HepG2 (cell line): ENCODE data around the gene PHF2. TPM values are rescaled to one million over a fixed set of nuclear protein-coding genes. Genes with fewer than 3 reads are reported as not detected.

Experiments
- AHR ChIP-seq: IDR thresholded peaks from 2 replicates; pipeline ENCODE4 v1.6.1; 2018; ENCODE audit warnings: missing genetic modification reagents, missing compliant biosample characterization
- GLMP ChIP-seq: sonication (generic); formaldehyde crosslinking; IDR thresholded peaks from 2 replicates; pipeline ENCODE4 v1.9.0; 2021; ENCODE audit warnings: missing genetic modification reagents, mild to moderate bottlenecking, borderline replicate concordance
- KIAA2018 ChIP-seq: sonication (generic); formaldehyde crosslinking; IDR thresholded peaks from 2 replicates; pipeline ENCODE4 v1.5.0; 2020; ENCODE audit warnings: mild to moderate bottlenecking, missing genetic modification reagents, borderline replicate concordance
- MIER2 ChIP-seq: IDR thresholded peaks from 2 replicates; pipeline ENCODE4 v1.6.1; 2016; ENCODE audit warnings: missing biosample characterization, missing genetic modification reagents
- MTF2 ChIP-seq: sonication (generic); formaldehyde crosslinking; IDR thresholded peaks from 2 replicates; pipeline ENCODE4 v1.5.0; 2020; ENCODE audit warnings: missing genetic modification reagents, borderline replicate concordance
- NFE2L1 ChIP-seq: sonication (generic); formaldehyde crosslinking; IDR thresholded peaks from 2 replicates; pipeline ENCODE4 v1.4.0; 2020; ENCODE audit warnings: missing genetic modification reagents, mild to moderate bottlenecking, borderline replicate concordance
- NFIC ChIP-seq: IDR thresholded peaks from 2 replicates; pipeline ENCODE4 v1.6.1; 2012; ENCODE audit warnings: mild to moderate bottlenecking, low read length, inconsistent platforms
- ZFP36 ChIP-seq: fragments of 150-350 bp; IDR thresholded peaks from 2 replicates; pipeline ENCODE4 v1.6.1; 2018; ENCODE audit warnings: borderline replicate concordance, low read length, low read depth; ENCODE audit not compliant: partially characterized antibody
- ZNF333 ChIP-seq: sonication (generic); formaldehyde crosslinking; IDR thresholded peaks from 2 replicates; pipeline ENCODE4 v1.4.0; 2020; ENCODE audit warnings: mild to moderate bottlenecking, missing genetic modification reagents, borderline replicate concordance
- ZNF768 ChIP-seq: sonication (generic); formaldehyde crosslinking; IDR thresholded peaks from 2 replicates; pipeline ENCODE4 v1.4.0; 2020; ENCODE audit warnings: missing genetic modification reagents
- ZNF780A ChIP-seq: sonication (generic); formaldehyde crosslinking; IDR thresholded peaks from 2 replicates; pipeline ENCODE4 v1.8.0; 2022; ENCODE audit warnings: mild to moderate bottlenecking, missing genetic modification reagents, moderate library complexity
- polyA plus RNA-seq, 8 experiments: library from polyadenylated mRNA; depleted of rRNA in 3 of 8; stranded (reverse) in 7 of 8; unstranded in 1 of 8; fragments of >200 nt; fragmentation: Illumina TruSeq in 4 of 8; extraction: Trizol in 4 of 8; gene quantifications; 2 replicates each; pipeline versions ENCODE4 v1.2.1 to v1.2.3, GENCODE V29; 2011 to 2016; ENCODE audit warnings: low read depth in 4 of 8, missing spikeins in 1 of 8, mixed read lengths in 1 of 8; ENCODE audit not compliant: insufficient read depth in 1 of 8
- total RNA-seq, 5 experiments: library from RNA; depleted of rRNA; stranded (reverse); fragments of >200 nt; fragmentation: Illumina TruSeq; extraction: Trizol; gene quantifications; 2 replicates each; pipeline ENCODE4 v1.2.3, GENCODE V29; 2016; ENCODE audit warnings: low read depth in 1 of 5
- TF ChIP-seq, protein P1 (sequence below): sonication (generic); formaldehyde crosslinking; IDR thresholded peaks from 2 replicates; pipeline ENCODE4 v1.5.1; 2020; ENCODE audit warnings: mild to moderate bottlenecking, missing genetic modification reagents, moderate library complexity
- TF ChIP-seq, protein P2 (sequence below): sonication (generic); formaldehyde crosslinking; IDR thresholded peaks from 2 replicates; pipeline ENCODE4 v1.5.0; 2020; ENCODE audit warnings: missing genetic modification reagents

PHF2 gene
- total and polyA plus RNA-seq, 2 of the 13 experiments (the other 11 are each of a cell fraction or from before 2014, with no cell fraction given), result 6.6 to 9.1 TPM

DNA sequence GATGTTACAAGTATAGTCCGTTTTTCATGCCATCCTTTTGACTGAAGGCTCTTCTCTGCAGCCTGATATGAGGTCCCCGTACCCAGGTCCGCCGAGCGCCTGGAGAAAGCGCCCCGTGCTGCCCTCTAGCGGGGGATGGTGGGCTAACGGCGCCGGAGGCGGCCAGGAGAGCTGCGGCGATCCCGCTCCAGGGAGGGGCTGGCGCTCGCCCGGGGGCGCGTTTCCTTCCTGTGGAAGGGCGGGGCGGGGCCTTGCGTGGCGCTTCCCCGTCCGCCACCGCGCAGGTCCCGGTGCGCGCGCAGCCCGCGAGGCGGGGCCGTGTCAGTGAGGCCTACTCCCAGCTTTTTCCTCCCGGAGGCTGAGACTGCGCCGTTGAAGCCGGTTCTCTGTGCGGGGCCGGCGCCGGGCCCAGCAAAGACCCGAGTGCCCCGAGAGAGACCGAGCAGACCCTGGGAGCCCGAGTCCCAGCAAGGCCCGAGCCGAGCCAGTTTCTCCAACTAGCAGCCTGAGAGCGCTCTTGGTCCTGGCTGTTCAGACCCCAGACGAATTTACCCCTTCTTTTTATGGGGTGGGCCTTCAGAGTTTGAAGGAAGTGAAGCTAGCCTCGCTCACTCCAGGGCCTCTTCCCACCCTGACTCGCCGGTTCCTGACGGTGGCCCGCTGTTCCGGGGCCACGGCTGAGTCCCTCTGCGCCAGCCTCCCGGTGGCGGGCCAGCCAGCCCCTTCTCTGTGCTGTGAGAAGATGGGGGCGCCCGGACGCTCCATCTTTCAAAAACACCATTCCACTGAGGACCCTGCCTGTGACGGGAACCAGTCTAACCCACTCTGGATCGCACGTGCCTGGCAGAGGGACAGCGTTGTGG is 9.7 kb upstream of the PHF2 start (continued):
- TF ChIP-seq, protein P1, sequence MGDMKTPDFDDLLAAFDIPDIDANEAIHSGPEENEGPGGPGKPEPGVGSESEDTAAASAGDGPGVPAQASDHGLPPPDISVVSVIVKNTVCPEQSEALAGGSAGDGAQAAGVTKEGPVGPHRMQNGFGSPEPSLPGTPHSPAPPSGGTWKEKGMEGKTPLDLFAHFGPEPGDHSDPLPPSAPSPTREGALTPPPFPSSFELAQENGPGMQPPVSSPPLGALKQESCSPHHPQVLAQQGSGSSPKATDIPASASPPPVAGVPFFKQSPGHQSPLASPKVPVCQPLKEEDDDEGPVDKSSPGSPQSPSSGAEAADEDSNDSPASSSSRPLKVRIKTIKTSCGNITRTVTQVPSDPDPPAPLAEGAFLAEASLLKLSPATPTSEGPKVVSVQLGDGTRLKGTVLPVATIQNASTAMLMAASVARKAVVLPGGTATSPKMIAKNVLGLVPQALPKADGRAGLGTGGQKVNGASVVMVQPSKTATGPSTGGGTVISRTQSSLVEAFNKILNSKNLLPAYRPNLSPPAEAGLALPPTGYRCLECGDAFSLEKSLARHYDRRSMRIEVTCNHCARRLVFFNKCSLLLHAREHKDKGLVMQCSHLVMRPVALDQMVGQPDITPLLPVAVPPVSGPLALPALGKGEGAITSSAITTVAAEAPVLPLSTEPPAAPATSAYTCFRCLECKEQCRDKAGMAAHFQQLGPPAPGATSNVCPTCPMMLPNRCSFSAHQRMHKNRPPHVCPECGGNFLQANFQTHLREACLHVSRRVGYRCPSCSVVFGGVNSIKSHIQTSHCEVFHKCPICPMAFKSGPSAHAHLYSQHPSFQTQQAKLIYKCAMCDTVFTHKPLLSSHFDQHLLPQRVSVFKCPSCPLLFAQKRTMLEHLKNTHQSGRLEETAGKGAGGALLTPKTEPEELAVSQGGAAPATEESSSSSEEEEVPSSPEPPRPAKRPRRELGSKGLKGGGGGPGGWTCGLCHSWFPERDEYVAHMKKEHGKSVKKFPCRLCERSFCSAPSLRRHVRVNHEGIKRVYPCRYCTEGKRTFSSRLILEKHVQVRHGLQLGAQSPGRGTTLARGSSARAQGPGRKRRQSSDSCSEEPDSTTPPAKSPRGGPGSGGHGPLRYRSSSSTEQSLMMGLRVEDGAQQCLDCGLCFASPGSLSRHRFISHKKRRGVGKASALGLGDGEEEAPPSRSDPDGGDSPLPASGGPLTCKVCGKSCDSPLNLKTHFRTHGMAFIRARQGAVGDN (CRISPR knock-in tag), result peak; percentile 92
- TF ChIP-seq KIAA2018 (CRISPR knock-in tag) (0 out of 2 replicates have a peak, but pooled peaks have one; percentile 31), ZNF768 (peak; percentile 49; the same call in 1 of the 2 replicates), MTF2 (CRISPR knock-in tag) (no peak), AHR (CRISPR knock-in tag) (no peak), NFE2L1 (CRISPR knock-in tag) (no peak), ZNF780A (no peak), NFIC (no peak), MIER2 (no peak), ZFP36 (no peak), ZNF333 (CRISPR knock-in tag) (peak; percentile 90), GLMP (CRISPR knock-in tag) (no peak)
- TF ChIP-seq, protein P2, sequence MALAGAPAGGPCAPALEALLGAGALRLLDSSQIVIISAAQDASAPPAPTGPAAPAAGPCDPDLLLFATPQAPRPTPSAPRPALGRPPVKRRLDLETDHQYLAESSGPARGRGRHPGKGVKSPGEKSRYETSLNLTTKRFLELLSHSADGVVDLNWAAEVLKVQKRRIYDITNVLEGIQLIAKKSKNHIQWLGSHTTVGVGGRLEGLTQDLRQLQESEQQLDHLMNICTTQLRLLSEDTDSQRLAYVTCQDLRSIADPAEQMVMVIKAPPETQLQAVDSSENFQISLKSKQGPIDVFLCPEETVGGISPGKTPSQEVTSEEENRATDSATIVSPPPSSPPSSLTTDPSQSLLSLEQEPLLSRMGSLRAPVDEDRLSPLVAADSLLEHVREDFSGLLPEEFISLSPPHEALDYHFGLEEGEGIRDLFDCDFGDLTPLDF (CRISPR knock-in tag), result peak; percentile 38; the same call in 1 of the 2 replicates
